ENCODE data around the gene EBNA1BP2.

GRCh38 chr1:43217747-43218146 is 45.7 kb upstream of the EBNA1BP2 start:
- TF ChIP-seq CTCF (IDR thresholded peaks at IDR 0.05; ENCODE audit: low read length) (no peak), EZH2 (IDR thresholded peaks at IDR 0.05; ENCODE audit: borderline replicate concordance, low read length) (no peak)

Measured in OCI-LY1 (cell line).